MM.1S (cell line): ENCODE data around the gene PFDN1.

Experiments used
- DNase-seq: peaks from one replicate; pipeline ENCODE4 v3.0.0-alpha.2; 2015
- H2AFZ ChIP-seq: fragments of 300-600 bp; sonication (generic); 2 replicates; pipeline ENCODE4 v1.6.0; 2016; ENCODE audit warnings: antibody characterized with exemption, low read length
- H3F3A ChIP-seq: fragments of 300-600 bp; sonication (generic); 2 replicates; pipeline ENCODE4 v1.6.1; 2016; ENCODE audit warnings: mild to moderate bottlenecking, antibody characterized with exemption, low read length, moderate library complexity, mixed read lengths; ENCODE audit not compliant: insufficient read depth
- H3K27ac ChIP-seq: fragments of 300-600 bp; sonication (generic); 2 replicates; pipeline ENCODE4 v1.5.1; 2016; ENCODE audit warnings: mild to moderate bottlenecking, low read length
- H3K27me3 ChIP-seq: fragments of 300-600 bp; sonication (generic); replicated peaks from 2 replicates; pipeline ENCODE4 v1.6.0; 2016; ENCODE audit warnings: low read length; ENCODE audit not compliant: insufficient read depth
- H3K36me3 ChIP-seq: fragments of 300-600 bp; sonication (generic); replicated peaks from 2 replicates; pipeline ENCODE4 v1.6.1; 2016; ENCODE audit warnings: mild to moderate bottlenecking, low read length, mixed read lengths; ENCODE audit not compliant: insufficient read depth
- H3K4me1 ChIP-seq: fragments of 300-600 bp; sonication (generic); 2 replicates; pipeline ENCODE4 v1.6.1; 2016; ENCODE audit warnings: low read length, mixed read lengths
- H3K4me2 ChIP-seq: fragments of 300-600 bp; sonication (generic); 2 replicates; pipeline ENCODE4 v1.6.0; 2016; ENCODE audit warnings: low read depth, low read length
- H3K4me3 ChIP-seq: fragments of 300-600 bp; sonication (generic); 2 replicates; pipeline ENCODE4 v1.5.1; 2016; ENCODE audit warnings: low read length, mixed read lengths
- H3K79me2 ChIP-seq: fragments of 300-600 bp; sonication (generic); 2 replicates; pipeline ENCODE4 v1.6.1; 2016; ENCODE audit warnings: mixed run types, low read length, mixed read lengths
- H3K9ac ChIP-seq: fragments of 300-600 bp; sonication (generic); 2 replicates; pipeline ENCODE4 v1.6.1; 2016; ENCODE audit warnings: low read length, mixed read lengths
- H3K9me2 ChIP-seq: fragments of 300-600 bp; sonication (generic); replicated peaks from 2 replicates; pipeline ENCODE4 v1.6.1; 2016; ENCODE audit warnings: mild to moderate bottlenecking, low read length, mixed read lengths; ENCODE audit not compliant: insufficient read depth
- H3K9me3 ChIP-seq: fragments of 300-600 bp; sonication (generic); replicated peaks from 2 replicates; pipeline ENCODE4 v1.6.1; 2016; ENCODE audit warnings: mild to moderate bottlenecking, low read length, mixed read lengths; ENCODE audit not compliant: insufficient read depth
- H4K20me1 ChIP-seq: fragments of 300-600 bp; sonication (generic); 2 replicates; pipeline ENCODE4 v1.6.1; 2016; ENCODE audit warnings: mild to moderate bottlenecking, low read length, moderate library complexity, mixed read lengths; ENCODE audit not compliant: insufficient read depth
- CTCF ChIP-seq: fragments of 300-600 bp; sonication (generic); IDR thresholded peaks from 2 replicates; pipeline ENCODE4 v1.5.1; 2016; ENCODE audit warnings: antibody characterized with exemption, low read length, mixed read lengths
- EZH2 ChIP-seq: fragments of 300-600 bp; sonication (generic); optimal IDR thresholded peaks from 2 replicates; pipeline ENCODE3; 2017; ENCODE audit warnings: low read depth, mild to moderate bottlenecking, antibody characterized with exemption, low read length, mixed read lengths
- EZH2phosphoT487 ChIP-seq: fragments of 300-600 bp; sonication (generic); IDR thresholded peaks from 2 replicates; pipeline ENCODE4 v1.6.1; 2018; ENCODE audit warnings: antibody characterized with exemption, low read length

The PFDN1 gene

GRCh38 chr5:140270008-140270407 lies 32.9 kb downstream of the PFDN1 start:
- H3K27ac ChIP-seq = no peak overlapping the region
- H3K4me3 ChIP-seq = no peak overlapping the region
- H3K27me3 ChIP-seq = no peaks in the 10 kb centered on the region
- no peak overlapping the region for H3K4me2 ChIP-seq
- peaks cover 20% of the 10 kb centered on the region for H3K79me2 ChIP-seq
- H3F3A ChIP-seq = peaks cover 27% of the 10 kb centered on the region
- H2AFZ ChIP-seq = no peak overlapping the region
- no peak overlapping the region for H3K9ac ChIP-seq
- H4K20me1 ChIP-seq = no peaks in the 10 kb centered on the region
- DNase-seq = no peak
- peaks cover 22% of the 10 kb centered on the region for H3K4me1 ChIP-seq
- TF ChIP-seq EZH2 (no peak), CTCF (no peak), EZH2phosphoT487 (no peak)
- no peaks in the 10 kb centered on the region for H3K36me3 ChIP-seq
- no peaks in the 10 kb centered on the region for H3K9me3 ChIP-seq
- H3K9me2 ChIP-seq = no peaks in the 10 kb centered on the region

GRCh38 chr5:140267559-140268018 lies 35.3 kb downstream of the PFDN1 start:
- TF ChIP-seq CTCF (no peak), EZH2phosphoT487 (no peak), EZH2 (no peak)
- Histone ChIP-seq H3K4me3 (peak overlapping the region; percentile 30; the same call in 1 of the 2 replicates), H3K27ac (peak overlapping the region; percentile 75), H3K4me2 (peak overlapping the region; percentile 57), H3F3A (peaks cover 27% of the 10 kb centered on the region), H3K9ac (peak overlapping the region; percentile 30; the same call in 1 of the 2 replicates), H4K20me1 (no peaks in the 10 kb centered on the region), H3K36me3 (no peaks in the 10 kb centered on the region), H3K27me3 (no peaks in the 10 kb centered on the region), H2AFZ (no peak overlapping the region), H3K9me3 (no peaks in the 10 kb centered on the region), H3K79me2 (peaks cover 25% of the 10 kb centered on the region), H3K4me1 (peaks cover 27% of the 10 kb centered on the region), H3K9me2 (no peaks in the 10 kb centered on the region)
- peak; percentile 66 for DNase-seq

GRCh38 chr5:140267201-140267540 lies 35.7 kb downstream of the PFDN1 start:
- Histone ChIP-seq H3K9me2 (no peaks in the 10 kb centered on the region), H4K20me1 (no peaks in the 10 kb centered on the region), H3K9ac (peak overlapping the region; percentile 13; the same call in 1 of the 2 replicates), H3F3A (peaks cover 27% of the 10 kb centered on the region), H2AFZ (no peak overlapping the region), H3K9me3 (no peaks in the 10 kb centered on the region), H3K36me3 (no peaks in the 10 kb centered on the region), H3K4me3 (no peak overlapping the region; the same call in 1 of the 2 replicates), H3K79me2 (peaks cover 28% of the 10 kb centered on the region), H3K27ac (peak overlapping the region; percentile 75), H3K27me3 (no peaks in the 10 kb centered on the region), H3K4me2 (peak overlapping the region; percentile 57; the same call in 1 of the 2 replicates), H3K4me1 (peaks cover 27% of the 10 kb centered on the region)
- DNase-seq = no peak
- no peak for TF ChIP-seq EZH2phosphoT487
- TF ChIP-seq CTCF = no peak
- TF ChIP-seq EZH2 = no peak
